GM12801 (cell line): ENCODE data around the gene MCTP1.

Experiments
- TF ChIP-seq, protein P1 (sequence below): IDR thresholded peaks from one replicate; pipeline ENCODE4 v1.5.1; 2011; ENCODE audit warnings: control low read depth; ENCODE audit not compliant: insufficient read length; ENCODE audit errors: extremely low read depth

Gene MCTP1

DNA sequence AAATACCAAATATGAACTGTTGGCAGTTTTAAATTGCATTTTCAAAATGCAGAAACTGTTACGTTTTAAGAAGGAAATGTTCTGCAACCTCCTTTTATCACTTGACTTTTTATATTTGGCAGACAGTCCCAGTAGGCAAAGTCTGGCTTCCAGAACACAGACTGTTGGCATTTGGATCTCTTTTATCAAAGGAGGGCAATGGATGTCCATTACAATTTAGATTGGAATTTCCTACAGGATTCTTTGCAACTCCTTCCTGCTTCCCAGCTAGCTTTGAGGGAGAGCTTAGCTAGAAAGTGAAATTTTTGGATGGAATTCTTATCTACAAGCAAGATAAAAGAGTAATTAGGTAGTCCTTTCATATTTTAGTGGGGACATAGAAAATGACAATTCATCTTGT is 523.8 kb downstream of the MCTP1 start:
- TF ChIP-seq, protein P1, sequence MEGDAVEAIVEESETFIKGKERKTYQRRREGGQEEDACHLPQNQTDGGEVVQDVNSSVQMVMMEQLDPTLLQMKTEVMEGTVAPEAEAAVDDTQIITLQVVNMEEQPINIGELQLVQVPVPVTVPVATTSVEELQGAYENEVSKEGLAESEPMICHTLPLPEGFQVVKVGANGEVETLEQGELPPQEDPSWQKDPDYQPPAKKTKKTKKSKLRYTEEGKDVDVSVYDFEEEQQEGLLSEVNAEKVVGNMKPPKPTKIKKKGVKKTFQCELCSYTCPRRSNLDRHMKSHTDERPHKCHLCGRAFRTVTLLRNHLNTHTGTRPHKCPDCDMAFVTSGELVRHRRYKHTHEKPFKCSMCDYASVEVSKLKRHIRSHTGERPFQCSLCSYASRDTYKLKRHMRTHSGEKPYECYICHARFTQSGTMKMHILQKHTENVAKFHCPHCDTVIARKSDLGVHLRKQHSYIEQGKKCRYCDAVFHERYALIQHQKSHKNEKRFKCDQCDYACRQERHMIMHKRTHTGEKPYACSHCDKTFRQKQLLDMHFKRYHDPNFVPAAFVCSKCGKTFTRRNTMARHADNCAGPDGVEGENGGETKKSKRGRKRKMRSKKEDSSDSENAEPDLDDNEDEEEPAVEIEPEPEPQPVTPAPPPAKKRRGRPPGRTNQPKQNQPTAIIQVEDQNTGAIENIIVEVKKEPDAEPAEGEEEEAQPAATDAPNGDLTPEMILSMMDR, result no peak

DNA sequence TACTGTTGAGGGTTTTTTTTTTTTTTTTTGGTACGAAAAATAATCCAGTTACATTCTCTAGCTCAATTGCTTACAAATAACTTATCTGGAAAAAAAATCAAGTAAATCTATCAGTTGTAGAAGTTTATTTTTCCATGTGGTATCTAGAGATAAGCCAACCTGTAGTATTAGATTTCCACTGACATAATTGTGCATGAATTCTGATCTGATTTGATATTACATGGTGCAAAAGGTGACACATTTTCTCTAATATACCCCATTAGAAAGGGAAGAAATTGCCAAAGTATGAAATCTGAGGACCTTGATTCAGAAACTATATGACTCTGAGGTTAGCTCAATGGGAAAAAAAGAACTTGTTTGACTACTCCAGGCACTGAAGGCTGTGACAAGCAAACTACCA is 524.9 kb downstream of the MCTP1 start:
- TF ChIP-seq, protein P1, result no peak

DNA sequence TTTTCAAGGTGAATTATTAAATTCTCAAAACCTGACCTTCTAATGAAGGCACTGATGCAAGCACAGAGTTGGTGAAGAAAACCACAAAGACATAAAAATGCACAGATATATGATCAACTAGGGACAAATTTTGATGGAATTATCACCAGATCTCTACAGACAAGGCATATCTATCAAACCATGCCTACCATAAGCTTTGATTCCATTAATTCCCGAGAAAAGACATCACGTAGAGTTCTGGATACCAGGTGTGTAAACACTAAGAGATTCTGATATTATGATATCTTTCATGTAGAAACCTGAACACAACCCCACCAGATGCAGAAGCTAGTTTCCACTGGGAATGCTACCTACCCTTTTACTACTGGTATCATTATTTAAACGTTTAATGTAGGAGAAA is 525.9 kb downstream of the MCTP1 start:
- TF ChIP-seq, protein P1, result no peak

DNA sequence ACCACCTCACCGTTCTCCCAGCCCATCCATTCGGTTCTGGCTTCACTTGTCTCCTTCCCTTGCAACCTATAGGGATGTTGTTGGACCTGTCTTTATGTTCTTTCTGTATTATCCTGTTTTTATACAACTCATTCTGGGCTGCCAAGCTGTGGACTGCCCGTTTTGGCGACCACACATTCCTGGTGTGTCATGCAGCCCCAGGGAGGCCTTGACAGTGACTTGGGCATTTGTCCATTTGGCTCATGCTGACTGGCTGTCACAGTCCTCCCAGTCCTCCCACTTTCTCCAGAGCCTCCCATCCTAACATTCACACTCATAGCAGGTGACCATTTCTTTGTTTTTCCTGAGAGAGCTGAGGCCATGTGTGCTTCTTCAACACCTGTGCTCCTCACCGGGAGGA is 530.1 kb downstream of the MCTP1 start:
- TF ChIP-seq, protein P1, result no peak

DNA sequence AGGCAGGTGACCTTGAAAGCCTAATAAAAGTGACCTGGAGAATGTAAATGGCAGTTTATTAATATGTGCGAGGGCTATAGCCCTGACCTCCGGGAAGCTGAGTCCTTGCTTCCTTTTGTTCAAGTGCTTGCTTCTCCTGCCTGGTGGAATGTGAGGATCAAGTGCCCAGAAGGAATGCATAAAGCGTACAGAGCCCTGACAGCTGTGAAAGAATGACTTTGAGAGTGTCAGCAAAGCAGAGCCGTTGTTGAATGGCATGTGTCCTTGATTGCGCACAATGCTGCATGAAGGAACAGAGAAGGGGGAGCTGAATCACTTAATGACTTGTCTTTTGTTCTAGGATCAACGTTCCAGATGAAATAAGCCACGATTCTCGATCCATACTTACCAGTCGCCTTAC is 533.4 kb downstream of the MCTP1 start:
- TF ChIP-seq, protein P1, result no peak

DNA sequence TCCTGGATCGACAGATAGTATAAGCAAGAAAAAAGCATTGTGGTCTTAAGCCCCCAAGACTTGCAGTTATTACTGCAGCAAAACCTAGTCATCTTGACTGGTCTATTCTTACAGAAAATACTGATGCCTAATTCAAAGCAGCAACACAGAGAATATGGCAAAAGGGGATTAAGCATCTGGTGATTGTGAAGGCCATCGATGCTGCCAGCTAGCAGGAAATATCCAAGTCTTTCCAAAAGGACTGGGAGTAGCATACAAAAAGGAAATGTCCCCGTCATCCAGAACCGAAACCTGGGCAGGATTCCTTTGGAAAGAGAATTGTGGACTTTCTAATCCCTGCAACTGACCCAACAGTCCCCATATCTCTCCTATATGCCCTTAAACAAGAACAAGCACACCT is 534.2 kb downstream of the MCTP1 start:
- TF ChIP-seq, protein P1, result no peak

DNA sequence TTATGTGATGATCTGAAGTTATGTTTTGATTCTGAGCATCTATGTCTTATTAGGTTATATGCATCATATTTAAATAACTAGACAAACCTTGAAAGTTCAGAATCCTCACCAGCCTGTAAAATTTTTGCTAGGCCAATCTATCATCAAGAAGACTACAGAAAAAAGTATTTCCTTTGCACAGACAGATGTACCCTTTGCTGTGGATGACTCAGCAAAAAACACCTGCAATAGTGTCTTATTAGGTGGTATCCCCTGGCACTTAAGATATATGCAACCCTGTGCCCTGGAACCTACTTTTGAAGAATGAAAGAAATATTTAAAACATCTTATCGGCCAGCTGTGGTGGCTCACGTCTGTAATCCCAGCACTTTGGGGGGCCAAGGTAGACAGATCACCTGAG is 535.9 kb downstream of the MCTP1 start:
- TF ChIP-seq, protein P1, result no peak

DNA sequence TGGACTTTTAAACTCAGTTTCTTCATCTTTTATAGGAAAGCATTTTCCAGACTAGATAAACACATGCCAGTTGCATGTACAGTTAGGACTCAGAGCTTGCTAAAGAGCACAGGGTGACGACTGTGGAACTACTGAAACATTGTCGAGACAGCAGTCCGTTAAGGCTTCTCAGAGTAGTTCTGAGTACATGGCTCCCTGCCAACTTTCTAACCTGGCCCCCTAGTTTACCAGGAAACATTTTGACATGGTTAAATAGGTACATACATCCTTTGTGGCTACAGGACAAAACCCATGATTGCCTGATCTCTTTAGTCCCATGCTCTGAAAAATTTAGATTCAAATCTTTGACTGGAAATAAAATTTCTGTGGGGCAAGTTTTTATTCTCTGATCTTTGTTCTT is 536.7 kb downstream of the MCTP1 start:
- TF ChIP-seq, protein P1, result no peak
